ENCODE measurements around the gene PPP1R3D. TPM values are rescaled to one million over a fixed set of nuclear protein-coding genes. Genes with fewer than 3 reads are reported as not detected.

The PPP1R3D gene
- total and polyA plus RNA-seq, 2 of the 8 experiments (the other 6 are each of a cell fraction or from before 2014, with no cell fraction given): 1.4 to 3.9 TPM

- H3K9ac ChIP-seq (replicated peaks in 1 of 4; ENCODE audit: extremely low read depth in 1 of 4, low read depth in 3 of 4, low read length in 3 of 4): no peak overlapping the region
- ChIA-PET CTCF (ENCODE audit: partially characterized antibody) (no interaction called here), POLR2A (ENCODE audit: partially characterized antibody) (no interaction called here)
- H3K4me3 ChIP-seq (ENCODE audit: extremely low read depth in 1 of 4, insufficient read depth in 2 of 4, low read depth in 3 of 4, low read length in 4 of 4): no peak overlapping the region
- no peak overlapping the region for H3K4me2 ChIP-seq (ENCODE audit: insufficient read depth in 1 of 2, low read depth in 2 of 2, low read length in 2 of 2)
- H3K9me3 ChIP-seq (ENCODE audit: insufficient read depth in 2 of 2, low read depth in 1 of 2, low read length in 1 of 2): peaks cover 25 to 30% of the 10 kb centered on the region in 2 experiments; a peak in 3 of 4 replicates
- no peak overlapping the region for H4K8ac ChIP-seq (ENCODE audit: extremely low read depth, insufficient read depth, low read length)
- H3K27me3 ChIP-seq (replicated peaks in 1 of 4; ENCODE audit: control insufficient read depth in 3 of 4, extremely low read depth in 1 of 4, insufficient read depth in 3 of 4, low read length in 3 of 4): no peaks in the 10 kb centered on the region
- no peak overlapping the region for H3K56ac ChIP-seq (replicated peaks; ENCODE audit: insufficient read length, low read depth, low read length)
- H3K79me1 ChIP-seq (ENCODE audit: low read depth, low read length): no peaks in the 10 kb centered on the region
- no peak for FAIRE-seq
- H2BK5ac ChIP-seq (ENCODE audit: low read depth, low read length): no peak overlapping the region
- no peak overlapping the region for H2BK12ac ChIP-seq (ENCODE audit: low read depth, low read length)
- no peak overlapping the region for H3K4ac ChIP-seq (replicated peaks; ENCODE audit: insufficient read length, low read depth, low read length)
- no peak overlapping the region for H3K23ac ChIP-seq (ENCODE audit: insufficient read length)
- no peaks in the 10 kb centered on the region for H3K4me1 ChIP-seq (replicated peaks in 1 of 4; ENCODE audit: control insufficient read depth in 3 of 4, insufficient read depth in 4 of 4, low read length in 3 of 4)
- no peak overlapping the region for H2BK120ac ChIP-seq (replicated peaks; ENCODE audit: low read depth, low read length)
- no peak overlapping the region for H2AK5ac ChIP-seq (ENCODE audit: low read depth, low read length)
- no peak overlapping the region for H3K14ac ChIP-seq (ENCODE audit: insufficient read length)
- H3K79me2 ChIP-seq (ENCODE audit: control insufficient read depth in 1 of 2, insufficient read depth in 2 of 2, low read length in 2 of 2): no peaks in the 10 kb centered on the region
- TF ChIP-seq USF2 (IDR thresholded peaks at IDR 0.05; ENCODE audit: low read length) (no peak), KDM4A (IDR thresholded peaks at IDR 0.05; ENCODE audit: low read depth, low read length, severe bottlenecking) (no peak), CHD1 (IDR thresholded peaks at IDR 0.05; ENCODE audit: low read depth, low read length) (no peak), SIX5 (IDR thresholded peaks at IDR 0.05; ENCODE audit: low read depth, low read length) (no peak), POLR2AphosphoS5 (IDR thresholded peaks at IDR 0.05; ENCODE audit: low read depth, low read length) (no peak)
- H2BK15ac ChIP-seq (ENCODE audit: low read length): no peak overlapping the region
- H4K20me1 ChIP-seq (replicated peaks in 1 of 2; ENCODE audit: control insufficient read depth in 1 of 2, insufficient read depth in 2 of 2, low read length in 2 of 2): no peaks in the 10 kb centered on the region
- WGBS, 2 experiments (ENCODE audit: extremely low coverage in 1 of 2, insufficient coverage in 1 of 2, insufficient read length in 1 of 2, insufficient replicate concordance in 2 of 2, low coverage in 1 of 2, low lambda C conversion rate in 2 of 2, missing lambda C conversion rate in 1 of 2): 96% methylated on average over 1 of the region's 1 CpG; no CpG with 5 or more reads in 1 of the 2 experiments
- no peak overlapping the region for H4K5ac ChIP-seq (ENCODE audit: insufficient read length, low read depth, low read length)
- H4K91ac ChIP-seq (replicated peaks; ENCODE audit: insufficient read length, low read length): no peak overlapping the region
- no peaks in the 10 kb centered on the region for H3K36me3 ChIP-seq (ENCODE audit: control insufficient read depth in 2 of 4, insufficient read depth in 4 of 4, low read length in 3 of 4)
- no peak overlapping the region for H3K18ac ChIP-seq (ENCODE audit: extremely low read depth, low read length)
- H3K23me2 ChIP-seq (ENCODE audit: low read depth, low read length): no peaks in the 10 kb centered on the region
- H2BK20ac ChIP-seq (ENCODE audit: low read length): no peak overlapping the region
- H2AFZ ChIP-seq (ENCODE audit: low read length): no peak overlapping the region
- DNase-seq (ENCODE audit: low read depth in 1 of 2, low spot score in 2 of 2): no peak
- H3K27ac ChIP-seq (ENCODE audit: low read depth, low read length): no peak overlapping the region
These were observed 48.5 kb downstream of the PPP1R3D start for GRCh38 chr20:59891581-59891980.

Data from H1 (cell line).